ENCODE data around the gene ADCK1.

DNA sequence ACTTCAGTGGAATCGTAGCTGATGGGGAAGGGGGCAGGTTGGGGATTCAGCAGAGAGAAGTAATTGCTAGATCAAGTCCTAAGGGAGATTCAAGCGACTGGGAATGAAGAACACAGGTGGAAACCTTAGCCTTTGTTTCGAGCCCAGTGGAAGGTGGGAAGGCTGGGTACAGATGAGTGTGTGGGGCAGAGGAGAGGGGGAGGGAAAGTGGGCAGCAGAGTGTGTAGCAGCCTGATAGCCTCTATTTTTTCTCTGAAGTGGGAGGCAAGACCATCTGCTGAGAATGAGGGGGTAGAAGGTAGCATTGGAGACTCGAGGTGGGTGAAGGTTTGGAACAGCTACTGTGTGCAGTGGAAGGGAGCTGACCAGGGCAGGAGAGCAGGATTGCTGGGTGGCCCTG is 91.0 kb downstream of the ADCK1 start:
- TF ChIP-seq, protein P1, sequence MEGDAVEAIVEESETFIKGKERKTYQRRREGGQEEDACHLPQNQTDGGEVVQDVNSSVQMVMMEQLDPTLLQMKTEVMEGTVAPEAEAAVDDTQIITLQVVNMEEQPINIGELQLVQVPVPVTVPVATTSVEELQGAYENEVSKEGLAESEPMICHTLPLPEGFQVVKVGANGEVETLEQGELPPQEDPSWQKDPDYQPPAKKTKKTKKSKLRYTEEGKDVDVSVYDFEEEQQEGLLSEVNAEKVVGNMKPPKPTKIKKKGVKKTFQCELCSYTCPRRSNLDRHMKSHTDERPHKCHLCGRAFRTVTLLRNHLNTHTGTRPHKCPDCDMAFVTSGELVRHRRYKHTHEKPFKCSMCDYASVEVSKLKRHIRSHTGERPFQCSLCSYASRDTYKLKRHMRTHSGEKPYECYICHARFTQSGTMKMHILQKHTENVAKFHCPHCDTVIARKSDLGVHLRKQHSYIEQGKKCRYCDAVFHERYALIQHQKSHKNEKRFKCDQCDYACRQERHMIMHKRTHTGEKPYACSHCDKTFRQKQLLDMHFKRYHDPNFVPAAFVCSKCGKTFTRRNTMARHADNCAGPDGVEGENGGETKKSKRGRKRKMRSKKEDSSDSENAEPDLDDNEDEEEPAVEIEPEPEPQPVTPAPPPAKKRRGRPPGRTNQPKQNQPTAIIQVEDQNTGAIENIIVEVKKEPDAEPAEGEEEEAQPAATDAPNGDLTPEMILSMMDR (IDR thresholded peaks at IDR 0.05) = no peak
- no peak for TF ChIP-seq POLR2A (IDR thresholded peaks at IDR 0.05)

Data from right lobe of liver (tissue), 4 donors.